ENCODE results near the gene KAT8.

- TF ChIP-seq CTCF (conservative IDR thresholded peaks at IDR 0.05; ENCODE audit: low read depth, low read length), result no peak
- TF ChIP-seq MAFK (IDR thresholded peaks at IDR 0.05; ENCODE audit: low read depth, low read length), result no peak
- no peak for TF ChIP-seq CHD1 (IDR thresholded peaks at IDR 0.05; ENCODE audit: low read depth, low read length)
- TF ChIP-seq POLR2A (IDR thresholded peaks at IDR 0.05; ENCODE audit: low read depth, low read length), result no peak
- no peak for TF ChIP-seq RFX5 (IDR thresholded peaks at IDR 0.05; ENCODE audit: low read depth, low read length)
Measured at GRCh38 chr16:31143011-31143693, 25.7 kb downstream of the KAT8 start.
